OCI-LY3 (cell line): Measurements from ENCODE around the gene FOCAD.

Experiments
- EZH2phosphoT487 ChIP-seq: fragments of 200-600 bp; shearing (Covaris generic); IDR thresholded peaks from 2 replicates; pipeline ENCODE4 v1.6.1; 2018; ENCODE audit warnings: antibody characterized with exemption, mixed run types, low read depth
- TF ChIP-seq, protein P1 (sequence below): fragments of 200-600, 300-600 bp; sonication (generic); IDR thresholded peaks from 2 replicates; pipeline ENCODE4 v1.5.1; 2014; ENCODE audit warnings: antibody characterized with exemption, low read length, low read depth

DNA sequence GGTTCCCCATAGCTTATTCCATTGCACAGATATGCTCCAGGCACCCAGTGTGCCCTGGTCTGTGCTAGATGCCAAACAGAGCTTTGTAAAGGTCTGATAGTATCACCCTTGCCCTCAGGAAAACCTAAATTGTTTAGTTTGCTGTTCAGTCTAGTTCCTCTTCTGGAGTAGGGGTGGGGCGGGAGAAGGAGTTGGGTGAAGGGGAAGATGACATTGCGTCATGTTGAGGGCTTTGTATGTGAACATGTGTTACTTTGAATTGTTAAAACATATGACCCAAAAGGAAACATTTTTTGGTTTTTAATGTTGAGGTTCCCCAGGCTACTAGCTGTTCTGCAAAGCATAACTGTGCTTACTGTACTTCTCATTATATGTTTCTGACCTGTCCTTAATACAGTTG, 306.8 kb downstream of the FOCAD start:
- TF ChIP-seq, protein P1, sequence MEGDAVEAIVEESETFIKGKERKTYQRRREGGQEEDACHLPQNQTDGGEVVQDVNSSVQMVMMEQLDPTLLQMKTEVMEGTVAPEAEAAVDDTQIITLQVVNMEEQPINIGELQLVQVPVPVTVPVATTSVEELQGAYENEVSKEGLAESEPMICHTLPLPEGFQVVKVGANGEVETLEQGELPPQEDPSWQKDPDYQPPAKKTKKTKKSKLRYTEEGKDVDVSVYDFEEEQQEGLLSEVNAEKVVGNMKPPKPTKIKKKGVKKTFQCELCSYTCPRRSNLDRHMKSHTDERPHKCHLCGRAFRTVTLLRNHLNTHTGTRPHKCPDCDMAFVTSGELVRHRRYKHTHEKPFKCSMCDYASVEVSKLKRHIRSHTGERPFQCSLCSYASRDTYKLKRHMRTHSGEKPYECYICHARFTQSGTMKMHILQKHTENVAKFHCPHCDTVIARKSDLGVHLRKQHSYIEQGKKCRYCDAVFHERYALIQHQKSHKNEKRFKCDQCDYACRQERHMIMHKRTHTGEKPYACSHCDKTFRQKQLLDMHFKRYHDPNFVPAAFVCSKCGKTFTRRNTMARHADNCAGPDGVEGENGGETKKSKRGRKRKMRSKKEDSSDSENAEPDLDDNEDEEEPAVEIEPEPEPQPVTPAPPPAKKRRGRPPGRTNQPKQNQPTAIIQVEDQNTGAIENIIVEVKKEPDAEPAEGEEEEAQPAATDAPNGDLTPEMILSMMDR: no peak
- no peak for TF ChIP-seq EZH2phosphoT487
